Measurements from ENCODE around the gene FAM107B. TPM values are rescaled to one million over a fixed set of nuclear protein-coding genes. Genes with fewer than 3 reads are reported as not detected.

The FAM107B gene
- total and polyA plus RNA-seq, 10 of the 15 experiments (the other 5 are each of a cell fraction or from before 2014, with no cell fraction given): 22.9 to 162 (median 86.6) TPM

- TF ChIP-seq ZBTB40 (IDR thresholded peaks at IDR 0.05; ENCODE audit: borderline replicate concordance) (no peak), MTA2 (IDR thresholded peaks at IDR 0.05; ENCODE audit: low read depth) (peak; percentile 60), EGR1 (IDR thresholded peaks at IDR 0.05; ENCODE audit: borderline replicate concordance in 1 of 2, low read depth in 2 of 2, low read length in 2 of 2) (no peak), ZNF24 (IDR thresholded peaks at IDR 0.05) (no peak), SRF (IDR thresholded peaks at IDR 0.05; ENCODE audit: low read depth in 2 of 2, low read length in 2 of 2) (no peak), ZNF207 (IDR thresholded peaks at IDR 0.05; ENCODE audit: borderline replicate concordance) (no peak; the same call in 1 of the 2 replicates), SMARCA5 (IDR thresholded peaks at IDR 0.05) (no peak), IKZF2 (IDR thresholded peaks at IDR 0.05) (peak; percentile 63 to 83), RELA (IDR thresholded peaks at IDR 0.05; ENCODE audit: borderline replicate concordance, partially characterized antibody) (no peak), PAX5 (IDR thresholded peaks at IDR 0.05; ENCODE audit: borderline replicate concordance, low read depth, low read length) (no peak), E2F8 (IDR thresholded peaks at IDR 0.05; ENCODE audit: low read depth, partially characterized antibody) (no peak), CUX1 (IDR thresholded peaks at IDR 0.05; ENCODE audit: insufficient replicate concordance, low read depth, low read length) (no peak), NR2F1 (conservative IDR thresholded peaks at IDR 0.05) (0 out of 2 replicates have a peak, but pooled peaks have one; percentile 7), SREBF2 (IDR thresholded peaks at IDR 0.05; ENCODE audit: low read length) (no peak), RAD51 (IDR thresholded peaks at IDR 0.05) (0 out of 2 replicates have a peak, but pooled peaks have one; percentile 13), EP300 (IDR thresholded peaks at IDR 0.05; ENCODE audit: borderline replicate concordance in 1 of 2, control insufficient read depth in 1 of 2, low read depth in 2 of 2, low read length in 2 of 2) (peak; percentile 23 to 80; a peak in 3 of 4 replicates), GABPA (IDR thresholded peaks at IDR 0.05; ENCODE audit: low read depth) (no peak)
Measured at GRCh38 chr10:14588084-14588937, 186.4 kb downstream of the FAM107B start (continued).

All from GM12878 (cell line).